Measurements from ENCODE around the gene L3MBTL4.

L3MBTL4 gene

DNA sequence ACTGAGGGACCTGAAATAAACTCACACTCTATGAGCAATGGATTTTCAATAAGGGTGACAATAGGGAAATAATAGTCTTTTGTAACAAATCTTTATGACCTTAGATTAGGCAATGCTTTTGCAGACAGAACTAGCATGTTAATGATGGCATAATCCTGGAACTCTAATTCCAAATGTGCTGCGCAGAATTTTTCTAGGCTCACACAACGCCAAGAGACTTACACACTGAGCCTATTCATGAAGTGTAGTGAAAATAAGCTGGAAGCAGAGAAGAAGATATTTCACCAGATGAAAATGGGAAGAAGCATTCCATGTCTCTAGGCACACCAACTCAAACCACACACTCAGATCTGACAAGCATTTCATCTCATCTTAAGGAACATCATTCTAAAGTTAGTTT lies 178.5 kb downstream of the L3MBTL4 start:
- TF ChIP-seq, protein P1, sequence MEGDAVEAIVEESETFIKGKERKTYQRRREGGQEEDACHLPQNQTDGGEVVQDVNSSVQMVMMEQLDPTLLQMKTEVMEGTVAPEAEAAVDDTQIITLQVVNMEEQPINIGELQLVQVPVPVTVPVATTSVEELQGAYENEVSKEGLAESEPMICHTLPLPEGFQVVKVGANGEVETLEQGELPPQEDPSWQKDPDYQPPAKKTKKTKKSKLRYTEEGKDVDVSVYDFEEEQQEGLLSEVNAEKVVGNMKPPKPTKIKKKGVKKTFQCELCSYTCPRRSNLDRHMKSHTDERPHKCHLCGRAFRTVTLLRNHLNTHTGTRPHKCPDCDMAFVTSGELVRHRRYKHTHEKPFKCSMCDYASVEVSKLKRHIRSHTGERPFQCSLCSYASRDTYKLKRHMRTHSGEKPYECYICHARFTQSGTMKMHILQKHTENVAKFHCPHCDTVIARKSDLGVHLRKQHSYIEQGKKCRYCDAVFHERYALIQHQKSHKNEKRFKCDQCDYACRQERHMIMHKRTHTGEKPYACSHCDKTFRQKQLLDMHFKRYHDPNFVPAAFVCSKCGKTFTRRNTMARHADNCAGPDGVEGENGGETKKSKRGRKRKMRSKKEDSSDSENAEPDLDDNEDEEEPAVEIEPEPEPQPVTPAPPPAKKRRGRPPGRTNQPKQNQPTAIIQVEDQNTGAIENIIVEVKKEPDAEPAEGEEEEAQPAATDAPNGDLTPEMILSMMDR (IDR thresholded peaks at IDR 0.05; ENCODE audit: low read depth, low read length) = no peak
- DNase-seq (ENCODE audit: low read depth in 2 of 2) = no peak
- H3K4me3 ChIP-seq (replicated peaks in 1 of 2; ENCODE audit: low read depth in 2 of 2, low read length in 2 of 2) = no peak overlapping the region

DNA sequence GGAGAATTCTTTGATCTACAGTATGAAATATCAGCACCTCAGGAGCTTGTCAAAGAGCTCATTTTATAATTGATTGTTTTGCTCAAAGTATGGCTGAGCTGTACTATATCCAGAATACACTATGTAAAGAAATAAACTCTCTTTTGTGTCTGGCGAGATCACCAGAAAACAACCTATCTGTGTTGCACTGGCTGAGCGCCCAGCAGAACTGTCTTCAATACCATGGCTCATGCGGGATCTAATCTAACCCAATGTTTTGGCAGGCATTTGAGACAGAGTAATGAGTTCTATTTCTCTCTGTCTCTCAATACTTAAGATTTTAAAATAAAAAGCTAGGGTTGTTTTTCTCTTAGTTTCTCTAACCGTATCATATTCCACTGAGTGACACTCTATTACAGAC lies 192.4 kb downstream of the L3MBTL4 start:
- TF ChIP-seq, protein P1 (IDR thresholded peaks at IDR 0.05; ENCODE audit: low read depth, low read length) = no peak
- H3K4me3 ChIP-seq (replicated peaks in 1 of 2; ENCODE audit: low read depth in 2 of 2, low read length in 2 of 2) = no peak overlapping the region
- DNase-seq (ENCODE audit: low read depth in 2 of 2) = no peak

DNA sequence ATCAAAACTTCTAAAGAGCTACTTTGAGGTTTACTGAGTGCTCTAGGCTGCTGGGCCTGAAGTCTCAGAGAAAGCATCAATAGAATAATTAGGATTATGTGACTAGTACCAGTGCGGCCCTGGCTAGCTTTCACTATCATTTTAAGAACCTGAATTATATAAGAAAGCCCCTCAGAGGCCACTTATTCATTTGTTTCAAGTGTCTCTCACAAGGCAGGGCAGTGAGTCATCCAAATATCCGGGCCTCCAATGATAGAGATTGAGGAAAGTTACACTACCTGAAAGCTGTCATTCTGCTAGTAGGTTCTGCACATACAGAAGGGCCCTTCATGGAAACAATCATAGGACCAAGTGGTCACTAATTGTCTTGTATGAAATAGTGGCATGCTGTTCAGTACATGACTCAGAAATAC lies 193.1 kb downstream of the L3MBTL4 start:
- no peak for DNase-seq (ENCODE audit: low read depth in 2 of 2)
- H3K4me3 ChIP-seq (replicated peaks in 1 of 2; ENCODE audit: low read depth in 2 of 2, low read length in 2 of 2) = no peak overlapping the region
- TF ChIP-seq, protein P1 (IDR thresholded peaks at IDR 0.05; ENCODE audit: low read depth, low read length) = no peak

DNA sequence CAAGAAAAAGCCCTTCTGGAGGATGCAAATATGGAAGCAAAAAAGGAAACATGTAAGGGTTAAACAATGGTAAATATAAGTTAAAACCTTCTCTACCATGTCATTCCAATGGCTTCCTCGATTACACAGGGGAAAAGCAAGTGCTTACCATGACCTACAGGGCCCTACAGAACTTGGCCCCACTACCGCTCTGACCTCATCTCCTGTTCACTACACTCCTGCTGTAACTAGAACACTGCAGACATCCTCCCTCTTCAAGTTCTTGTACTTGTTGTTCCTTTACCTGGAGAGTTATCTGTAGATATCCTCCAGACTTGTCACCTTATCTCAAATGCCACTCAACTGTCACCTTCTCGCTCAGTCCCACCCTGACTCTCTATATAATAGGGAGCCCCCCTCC lies 194.6 kb downstream of the L3MBTL4 start:
- TF ChIP-seq, protein P1 (IDR thresholded peaks at IDR 0.05; ENCODE audit: low read depth, low read length) = no peak
- no peak overlapping the region for H3K4me3 ChIP-seq (replicated peaks in 1 of 2; ENCODE audit: low read depth in 2 of 2, low read length in 2 of 2)
- no peak for DNase-seq (ENCODE audit: low read depth in 2 of 2)

DNA sequence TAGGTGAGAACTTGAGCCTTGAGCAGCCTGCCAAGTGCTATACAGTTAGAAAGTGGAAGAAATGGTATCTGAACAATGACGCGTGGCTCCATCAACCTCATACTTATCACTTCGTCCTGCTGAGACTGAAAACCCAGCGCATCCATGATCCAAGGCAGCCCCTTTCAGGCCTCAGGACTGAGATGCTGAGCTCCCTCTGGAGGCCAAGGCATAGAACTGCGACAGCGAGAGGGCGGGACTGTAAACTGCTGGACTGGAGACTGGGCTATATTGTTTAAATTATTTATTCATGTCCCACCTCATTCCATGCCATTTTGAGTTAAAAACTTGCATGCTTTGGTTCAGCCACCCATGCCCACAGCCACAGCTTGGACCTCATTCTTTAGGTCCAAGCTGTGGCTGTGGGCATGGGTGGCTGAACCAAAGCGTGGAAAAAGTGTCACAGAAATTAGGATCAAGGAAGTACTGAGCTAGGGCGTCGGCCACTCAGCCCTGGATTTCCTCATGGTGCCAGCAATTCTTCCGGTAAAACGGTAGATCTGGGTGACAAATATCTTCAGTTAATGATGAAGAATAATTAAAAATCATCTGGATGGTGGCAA lies 195.5 kb downstream of the L3MBTL4 start:
- DNase-seq (ENCODE audit: low read depth in 2 of 2) = peak; percentile 60 to 69
- TF ChIP-seq, protein P1 (IDR thresholded peaks at IDR 0.05; ENCODE audit: low read depth, low read length) = peak; percentile 88

DNA sequence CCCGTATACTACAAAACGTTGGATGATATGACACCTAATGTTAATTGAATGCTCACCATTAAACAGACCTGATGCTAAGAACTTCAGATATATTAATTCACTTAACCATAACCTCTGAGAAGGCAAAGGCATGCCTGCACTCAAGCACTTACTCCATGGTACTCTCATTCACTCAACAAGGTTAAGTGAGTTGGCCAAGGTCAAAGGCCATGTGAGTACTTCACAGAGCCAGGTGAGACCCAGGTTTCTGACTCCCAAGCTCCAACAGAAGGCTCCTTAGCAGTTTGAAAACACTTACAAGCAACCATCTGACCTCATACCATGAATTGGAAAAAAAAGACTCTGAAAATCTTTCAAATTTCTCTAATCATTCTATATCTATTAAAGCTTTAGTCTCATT lies 198.8 kb downstream of the L3MBTL4 start:
- no peak overlapping the region for H3K4me3 ChIP-seq (replicated peaks in 1 of 2; ENCODE audit: low read depth in 2 of 2, low read length in 2 of 2)
- no peak for DNase-seq (ENCODE audit: low read depth in 2 of 2)
- TF ChIP-seq, protein P1 (IDR thresholded peaks at IDR 0.05; ENCODE audit: low read depth, low read length) = no peak

More for the DNA sequence above, 195.5 kb downstream of the L3MBTL4 start:
- H3K4me3 ChIP-seq (replicated peaks in 1 of 2; ENCODE audit: low read depth in 2 of 2, low read length in 2 of 2) = no peak overlapping the region

DNA sequence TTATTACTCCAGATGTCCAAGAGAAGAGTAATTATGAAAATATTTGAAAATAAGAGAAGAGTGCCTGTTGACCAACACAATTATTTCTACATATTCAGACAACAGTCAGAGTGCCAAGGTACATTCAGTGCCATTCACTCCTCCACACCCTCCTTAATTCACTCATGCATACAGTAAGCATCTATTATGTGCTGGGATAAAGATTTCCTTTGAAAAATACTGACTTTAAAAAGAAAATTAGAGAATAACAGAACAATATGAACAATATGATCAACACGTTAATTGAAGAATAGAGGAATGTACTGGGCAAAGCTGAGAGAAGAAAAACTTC lies 203.6 kb downstream of the L3MBTL4 start:
- H3K4me3 ChIP-seq (replicated peaks in 1 of 2; ENCODE audit: low read depth in 2 of 2, low read length in 2 of 2) = no peak overlapping the region
- TF ChIP-seq, protein P1 (IDR thresholded peaks at IDR 0.05; ENCODE audit: low read depth, low read length) = no peak
- no peak for DNase-seq (ENCODE audit: low read depth in 2 of 2)
